ENCODE measurements around the gene PDK3.

PDK3 gene

DNA sequence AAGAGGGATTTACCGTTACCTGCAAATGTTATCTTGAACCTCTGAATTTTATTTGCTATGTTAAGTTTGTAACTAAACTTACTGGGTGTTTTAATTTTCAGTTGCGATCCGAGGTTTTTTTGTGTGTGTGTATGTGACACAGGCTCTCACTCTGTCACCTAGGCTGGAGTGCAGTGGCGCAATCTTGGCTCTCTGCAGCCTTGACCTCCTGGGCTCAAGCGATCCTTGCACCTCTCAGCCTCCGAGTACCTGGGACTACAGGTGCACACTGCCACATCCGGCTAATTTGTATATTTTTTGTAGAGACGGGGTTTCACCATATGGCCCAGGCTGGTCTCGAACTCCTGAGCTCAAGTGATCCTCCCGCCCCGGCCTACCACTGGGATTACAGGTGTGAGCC lies 18.5 kb downstream of the PDK3 start:
- DNase-seq: no peak

DNA sequence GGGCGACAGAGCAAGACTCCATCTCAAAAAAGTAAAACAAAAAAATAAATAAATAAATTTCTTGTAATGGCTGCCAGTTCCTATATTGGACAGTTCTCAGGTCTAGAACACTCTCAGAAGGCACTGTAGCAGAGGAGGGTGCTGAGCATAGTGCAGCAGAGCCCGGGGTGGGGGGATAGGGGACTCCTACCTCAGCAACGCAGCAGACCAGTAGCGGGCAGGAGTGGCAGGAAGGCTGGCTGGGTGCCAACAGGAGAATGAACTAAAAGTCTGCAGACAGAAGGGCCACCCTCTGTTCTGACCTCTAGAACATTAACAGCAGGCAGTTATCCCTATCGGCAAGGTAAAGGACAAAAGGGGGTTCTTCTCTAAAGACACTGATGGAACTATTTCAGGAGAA lies 20.2 kb downstream of the PDK3 start:
- DNase-seq: no peak

DNA sequence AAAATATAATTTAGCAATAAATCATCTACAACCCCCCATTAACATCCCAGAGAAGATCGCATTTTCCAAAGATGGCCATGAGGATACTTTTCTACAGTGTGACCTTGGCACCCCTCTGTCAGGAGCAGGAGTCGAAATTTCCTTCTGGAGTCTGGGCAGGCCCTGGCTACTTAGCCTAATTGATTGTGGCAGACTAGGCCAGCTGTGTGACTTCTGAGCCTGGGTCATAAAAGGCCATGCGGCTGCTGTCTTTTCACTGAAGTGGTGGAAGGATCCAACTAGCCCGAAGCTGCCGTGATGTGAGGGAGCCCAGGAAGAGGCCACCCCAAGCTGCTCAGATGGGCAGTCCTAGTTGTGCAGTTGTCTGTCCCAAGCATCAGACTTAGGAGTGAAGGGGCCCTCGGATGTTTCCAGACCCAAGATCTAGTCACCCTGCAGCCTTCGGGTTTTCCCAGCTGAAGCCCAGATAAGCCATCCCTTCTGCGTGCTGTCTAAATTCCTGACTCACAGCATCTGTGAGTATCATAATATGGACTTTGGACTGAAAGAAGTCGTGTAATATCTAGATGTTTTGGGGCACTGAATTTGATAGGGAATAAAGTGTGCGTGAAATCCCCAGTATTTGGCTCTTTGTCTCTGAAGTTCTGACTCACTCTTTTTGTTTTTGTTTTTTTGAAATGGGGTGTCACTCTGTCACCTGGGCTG lies 21.0 kb downstream of the PDK3 start:
- no peak for DNase-seq

DNA sequence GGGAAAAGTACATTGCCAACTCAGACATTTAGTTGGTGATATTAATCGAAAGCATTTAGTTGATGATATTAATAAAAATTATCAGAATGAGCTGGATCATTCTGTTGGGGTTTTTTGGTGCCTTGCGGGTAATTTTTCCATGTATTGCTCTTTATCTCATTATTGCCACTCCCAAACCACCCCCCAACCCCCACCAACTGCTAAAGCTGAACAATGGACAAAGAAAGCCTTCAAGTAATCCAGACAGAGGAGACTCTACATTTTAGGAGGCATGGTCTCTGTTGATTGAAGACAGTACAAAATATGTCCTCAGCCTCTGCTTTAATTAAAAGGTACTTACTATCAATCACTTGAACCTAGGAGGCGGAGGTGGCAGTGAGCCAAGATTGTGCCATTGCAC lies 22.5 kb downstream of the PDK3 start:
- no peak for DNase-seq

DNA sequence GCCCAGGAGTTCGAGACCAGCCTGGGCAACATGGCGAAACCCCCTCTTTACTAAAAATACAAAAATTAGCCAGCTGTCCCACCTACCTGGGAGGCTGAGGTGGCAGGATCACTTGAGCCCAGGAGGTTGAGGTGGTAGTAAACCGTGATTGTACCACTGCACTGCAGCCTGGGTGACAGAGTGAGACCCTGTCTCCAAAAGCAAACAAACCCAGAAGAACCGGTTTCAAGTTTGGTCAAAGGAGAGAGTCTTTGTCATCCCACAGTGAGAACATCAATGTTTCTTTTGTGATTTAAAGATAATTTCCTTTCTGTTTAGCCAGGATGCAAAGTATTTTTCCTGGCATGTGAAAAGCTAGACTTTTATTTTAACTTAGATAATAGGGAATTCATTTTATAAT lies 26.7 kb downstream of the PDK3 start:
- DNase-seq: no peak

DNA sequence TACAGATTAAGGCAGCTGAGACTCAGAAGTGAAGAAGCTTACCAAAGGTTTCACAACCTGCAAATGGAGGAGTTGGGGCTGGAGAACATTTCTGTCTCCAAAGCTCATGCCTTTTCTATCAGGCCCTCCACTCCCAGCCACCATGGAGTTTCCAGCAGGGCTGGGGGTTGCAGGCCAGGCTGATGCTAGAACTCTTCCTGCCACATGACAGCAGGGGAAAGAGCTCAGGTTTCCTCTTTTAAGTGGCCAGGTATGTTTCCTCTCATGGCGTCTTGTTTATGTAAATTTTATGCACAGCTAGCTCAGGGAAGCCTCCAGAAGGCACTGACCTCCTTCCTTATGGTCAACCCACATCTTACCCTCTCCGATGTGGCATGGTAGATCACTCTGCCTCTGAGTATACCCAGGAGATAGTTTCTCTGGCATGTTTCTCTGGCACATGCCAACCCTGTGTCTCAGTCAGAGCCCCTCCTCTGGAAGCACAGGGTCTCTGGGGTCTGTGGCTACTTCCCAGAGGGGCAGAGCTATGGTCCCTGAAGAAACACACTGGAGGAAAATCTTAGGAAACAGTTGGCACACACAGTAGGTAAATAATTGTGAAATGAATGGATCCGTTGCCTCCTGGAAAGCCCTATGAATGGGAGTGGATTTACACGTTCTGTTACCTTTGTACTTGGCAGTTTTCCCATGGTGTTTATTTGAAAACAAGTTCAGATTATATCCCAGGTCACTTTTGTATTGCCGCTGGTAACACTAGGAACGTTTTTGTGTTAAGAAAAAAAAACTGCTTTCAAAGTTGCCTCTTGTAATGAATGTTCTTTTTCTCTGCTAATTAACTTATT lies 28.9 kb downstream of the PDK3 start:
- no peak for DNase-seq

DNA sequence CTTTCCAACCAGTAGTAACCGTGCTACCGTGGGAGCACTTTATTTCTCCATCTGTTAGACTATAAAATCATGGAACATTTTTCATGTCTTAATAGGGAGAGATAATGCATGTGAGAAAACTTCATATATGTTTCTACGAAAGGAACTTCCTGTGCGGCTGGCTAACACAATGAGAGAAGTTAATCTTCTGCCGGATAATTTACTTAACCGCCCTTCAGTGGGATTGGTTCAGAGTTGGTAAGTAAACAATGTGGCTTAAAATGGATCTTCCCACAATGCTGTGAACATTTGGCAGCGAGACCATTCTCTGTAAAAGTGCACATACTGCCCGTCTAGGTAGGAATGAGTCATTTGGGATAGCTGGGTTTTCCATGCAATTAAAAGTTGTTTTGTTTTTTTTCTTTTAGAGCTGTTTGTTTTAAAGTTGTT lies 29.6 kb downstream of the PDK3 start:
- no peak for DNase-seq

DNA sequence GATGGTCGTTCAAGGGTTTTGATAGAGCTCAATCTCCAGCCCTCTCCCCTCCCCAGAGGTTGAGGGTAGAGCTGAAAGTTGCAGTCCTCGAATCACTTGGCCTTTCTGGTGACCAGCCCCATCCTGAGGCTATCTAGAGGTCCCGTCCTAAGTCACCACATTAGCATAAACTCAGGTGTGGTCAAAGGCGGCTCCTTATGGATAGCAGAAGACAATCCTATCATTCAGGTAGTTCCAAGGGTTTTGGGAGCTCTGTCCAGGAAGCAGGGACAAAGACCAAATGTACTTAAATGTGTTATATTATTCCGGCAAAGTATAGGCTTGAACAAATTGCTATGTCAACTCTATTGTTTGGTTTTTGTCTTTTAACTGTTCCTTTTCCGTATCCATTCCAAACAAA lies 30.6 kb downstream of the PDK3 start:
- no peak for DNase-seq

DNA sequence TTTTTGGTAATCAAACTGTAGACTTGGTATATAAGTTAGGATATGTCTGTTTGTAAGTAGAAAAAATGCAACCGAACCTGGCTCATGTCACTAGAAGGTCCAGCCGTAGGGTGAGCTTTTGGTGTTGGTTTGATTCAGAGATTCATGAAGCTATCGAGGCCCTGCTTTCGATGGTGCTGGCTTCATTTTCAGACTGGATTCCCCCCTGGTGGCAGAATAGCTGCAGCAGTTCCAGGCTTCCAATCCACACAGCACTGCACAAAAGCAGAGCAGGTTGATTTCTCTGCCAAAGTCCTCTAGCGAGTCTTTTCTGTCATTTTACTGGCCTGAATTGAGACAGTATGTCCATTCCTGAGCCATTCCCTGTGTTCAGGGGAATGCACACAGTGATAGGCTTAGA lies 33.1 kb downstream of the PDK3 start:
- no peak for DNase-seq

DNA sequence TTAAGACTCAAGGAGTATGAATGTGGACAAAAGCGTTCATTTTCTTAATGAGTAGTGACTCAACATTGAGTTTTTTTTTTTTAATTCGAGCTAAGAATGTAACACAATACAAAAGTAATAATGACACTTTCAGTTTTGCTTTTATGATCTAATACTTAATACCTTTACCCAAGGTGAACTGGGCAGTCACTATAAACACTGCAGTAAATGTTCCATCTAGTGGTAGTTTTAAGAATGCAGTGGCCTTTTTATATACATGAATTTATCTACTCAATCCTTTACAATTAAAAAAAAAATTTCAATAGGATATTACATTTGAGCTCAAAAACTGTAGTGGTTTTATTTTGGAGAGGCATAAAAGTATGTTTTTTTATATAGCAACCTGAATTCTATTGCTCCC lies 33.9 kb downstream of the PDK3 start:
- DNase-seq: no peak

DNA sequence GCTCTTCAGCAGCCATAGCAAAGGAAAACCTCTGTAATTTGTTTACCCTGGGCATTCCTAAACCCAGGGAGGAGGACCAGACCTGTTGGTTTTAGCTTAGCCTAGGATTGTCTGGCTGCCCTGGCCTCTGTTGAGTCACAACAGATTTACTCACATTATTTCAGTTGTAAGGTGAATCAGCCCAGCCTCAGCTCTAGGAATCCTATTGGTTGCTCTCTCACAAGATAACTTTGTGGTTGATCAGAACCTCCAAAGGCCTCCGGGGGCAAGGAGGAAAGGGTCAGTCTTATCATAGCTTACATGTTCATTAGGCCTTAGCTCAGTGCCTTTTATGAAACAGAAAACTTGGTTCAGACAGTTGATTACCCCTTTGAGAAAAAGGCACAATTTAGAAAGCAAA lies 41.0 kb downstream of the PDK3 start:
- peak; percentile 3 for DNase-seq

DNA sequence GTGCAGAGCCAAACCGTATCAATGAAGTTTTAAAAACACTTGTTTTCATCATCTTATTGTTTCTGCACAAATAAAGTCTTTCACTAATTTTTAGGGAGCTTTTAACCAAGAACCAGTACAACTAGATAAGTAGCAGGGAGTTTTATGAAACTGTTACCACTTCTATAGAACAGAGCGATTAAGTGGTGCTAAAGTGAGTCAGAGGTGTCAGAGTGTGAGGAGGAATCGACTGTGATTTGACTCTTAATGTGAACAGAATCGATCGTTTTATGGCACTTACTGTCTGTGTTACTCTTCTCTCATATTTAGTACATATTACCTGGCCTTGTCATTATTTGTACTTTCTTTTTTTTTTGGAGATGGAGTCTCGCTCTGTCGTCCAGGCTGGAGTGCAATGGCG lies 43.3 kb downstream of the PDK3 start:
- DNase-seq: no peak

DNA sequence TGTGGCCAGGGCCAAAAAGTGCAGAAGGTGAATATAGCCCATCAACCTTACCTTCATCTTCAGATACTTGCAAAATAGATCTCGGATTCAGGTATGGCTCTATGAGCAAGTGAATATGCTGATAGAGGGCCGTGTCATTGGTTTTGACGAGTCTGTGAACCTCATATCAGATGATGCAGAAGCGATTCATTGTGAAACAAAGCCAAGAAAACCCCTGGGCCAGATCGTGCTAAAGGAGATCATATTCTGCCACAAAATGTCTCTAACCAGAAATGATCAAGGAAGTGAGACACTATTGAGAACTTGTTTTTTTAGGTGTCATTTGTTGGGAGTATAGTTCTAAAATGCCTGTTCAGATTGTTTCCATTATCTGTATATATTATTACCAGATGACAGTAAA lies 48.3 kb downstream of the PDK3 start:
- DNase-seq: no peak

DNA sequence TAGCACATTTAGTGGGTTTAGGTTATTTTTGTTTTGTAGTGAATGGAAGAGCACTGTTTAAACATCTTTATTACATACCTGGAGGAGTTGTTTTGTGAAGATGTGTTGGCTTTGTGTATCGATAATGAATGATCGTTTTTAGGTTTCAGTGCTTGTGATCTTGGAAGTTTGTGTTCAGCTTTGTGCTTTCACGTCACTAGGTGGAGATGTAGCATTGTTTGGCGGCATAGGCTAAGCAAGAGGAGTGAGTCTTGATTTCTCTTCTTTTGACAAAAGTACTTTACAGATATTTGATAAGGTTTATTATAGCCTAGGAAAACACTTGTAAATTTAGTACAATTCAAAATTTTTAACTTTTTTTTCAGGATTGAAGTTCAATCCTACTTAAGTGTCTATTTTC lies 50.4 kb downstream of the PDK3 start:
- no peak for DNase-seq

DNA sequence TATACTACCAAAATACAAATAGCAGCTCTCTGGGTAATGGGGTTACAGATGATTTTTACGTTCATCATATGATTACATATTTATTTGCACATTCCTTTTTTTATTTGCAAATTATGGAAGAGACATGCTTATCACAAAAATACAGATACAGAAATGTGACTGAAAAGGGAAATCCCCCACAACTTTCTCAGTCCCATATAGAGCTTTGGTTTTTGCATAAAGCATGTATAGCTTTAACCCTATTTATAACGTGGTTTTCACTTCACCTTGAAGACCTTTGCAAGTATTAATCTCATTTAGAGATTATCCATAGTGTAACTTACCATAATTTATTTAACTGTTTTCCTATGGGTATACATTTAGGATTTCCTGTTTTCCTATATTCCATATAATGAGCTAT lies 55.4 kb downstream of the PDK3 start:
- no peak for DNase-seq

DNA sequence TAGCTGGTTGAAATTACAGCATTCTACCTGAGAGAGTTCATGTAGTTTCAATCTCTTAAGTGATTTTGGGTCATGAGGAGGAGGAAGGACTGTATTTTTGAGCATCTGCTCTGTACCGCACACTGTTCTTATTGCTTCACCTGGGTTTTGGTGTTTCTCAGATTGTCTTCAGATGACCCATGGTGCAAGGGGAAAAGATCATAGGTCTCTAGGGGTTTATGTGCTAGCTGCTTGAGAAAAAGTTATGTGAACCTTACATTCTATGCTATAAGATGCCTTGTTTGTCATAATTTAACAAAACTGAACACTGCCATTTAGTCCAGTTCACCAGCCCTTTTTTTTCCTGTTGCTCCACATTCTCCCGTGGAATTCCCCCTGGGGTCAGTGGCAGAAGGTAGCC lies 60.4 kb downstream of the PDK3 start:
- no peak for DNase-seq

DNA sequence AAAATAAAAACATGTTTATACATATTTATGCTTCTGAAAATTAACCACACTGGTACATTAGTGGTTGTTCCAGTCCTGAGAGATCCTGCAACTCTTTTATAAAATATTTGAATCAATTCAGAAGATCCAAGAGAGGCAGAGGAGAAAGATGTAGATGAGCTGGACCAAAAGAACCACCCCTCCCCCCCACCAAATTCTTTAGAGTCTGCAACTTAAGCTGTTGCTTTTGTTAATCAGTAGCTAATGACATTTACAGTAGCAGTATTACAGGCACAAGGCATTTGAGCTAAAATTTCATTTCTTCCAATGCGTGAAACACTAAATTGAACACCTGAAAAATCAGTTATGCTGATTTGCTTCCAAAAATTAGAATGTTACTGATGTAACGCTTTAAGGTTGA lies 61.5 kb downstream of the PDK3 start:
- no peak for DNase-seq

DNA sequence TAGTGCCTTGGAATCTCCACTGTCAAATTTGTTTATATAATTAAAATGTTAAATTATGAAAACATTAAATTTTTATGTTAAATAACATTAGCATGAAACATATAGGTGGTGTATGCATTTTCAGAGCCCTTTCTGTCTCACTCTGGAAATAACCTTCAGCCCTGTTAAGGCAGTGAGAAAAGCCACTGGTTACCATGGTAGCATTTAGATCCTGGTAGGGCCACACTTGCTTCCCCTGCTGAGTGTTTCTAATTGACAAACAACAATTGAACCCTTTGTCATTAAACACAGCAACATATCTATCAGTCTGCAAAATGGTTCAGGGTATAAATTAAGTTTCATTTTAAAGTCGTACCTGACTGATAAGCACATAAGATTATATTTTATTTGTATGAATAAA lies 63.5 kb downstream of the PDK3 start:
- DNase-seq: no peak

DNA sequence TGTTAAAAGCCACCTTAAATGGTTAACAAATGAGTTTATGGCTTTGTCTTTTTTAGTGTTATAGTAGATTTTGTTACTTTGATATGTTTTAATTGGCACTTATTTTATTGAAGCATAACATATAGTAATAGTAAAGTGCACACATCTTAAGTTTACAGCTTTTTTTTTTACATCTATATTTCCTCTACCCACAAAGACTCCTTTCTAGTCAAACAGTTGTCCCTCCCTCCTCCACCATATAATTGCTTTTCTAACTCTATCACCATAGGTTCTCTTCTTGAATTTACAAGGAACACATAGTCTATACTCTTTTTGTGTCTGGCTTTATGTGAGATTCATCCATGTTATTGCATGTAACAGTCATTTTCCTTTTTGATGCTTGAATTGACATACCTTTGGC lies 71.5 kb downstream of the PDK3 start:
- no peak for DNase-seq

DNA sequence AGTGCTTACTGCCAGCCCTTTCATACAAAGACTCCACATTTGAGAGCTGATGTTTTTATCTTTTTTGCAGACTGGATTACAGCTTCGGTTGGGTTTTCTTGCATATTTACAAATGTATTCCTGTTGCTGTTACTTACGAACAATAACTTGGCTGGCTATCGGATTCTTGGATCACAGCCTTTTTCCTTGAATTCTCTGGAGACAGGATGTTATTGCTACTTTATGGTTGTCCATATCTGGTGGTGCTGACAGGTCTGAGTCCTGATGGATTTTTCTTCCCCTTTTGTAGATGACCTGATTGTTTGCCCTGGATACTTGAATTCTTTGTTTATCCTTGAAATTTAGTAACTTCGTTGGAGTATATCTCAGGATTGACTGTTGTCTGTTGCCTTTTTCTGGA lies 77.7 kb downstream of the PDK3 start:
- no peak for DNase-seq

DNA sequence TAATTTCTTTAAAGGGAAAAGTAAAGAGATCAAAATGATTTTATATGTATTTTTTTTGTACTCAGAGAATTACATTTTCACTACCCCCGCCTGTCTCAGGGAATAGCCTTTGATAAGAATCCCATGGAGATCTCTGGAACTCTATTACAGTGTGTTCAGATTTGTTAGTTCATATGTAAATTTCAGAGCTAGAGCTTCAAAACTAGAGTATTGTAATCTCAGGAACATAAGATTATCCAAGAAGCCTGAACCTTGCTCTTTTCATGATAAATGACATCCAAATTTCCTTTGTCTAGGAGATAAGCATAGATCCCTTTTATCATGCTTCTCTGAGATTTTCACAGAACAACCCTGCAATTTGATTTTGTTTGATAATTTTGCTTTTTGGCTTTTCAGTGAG lies 82.9 kb downstream of the PDK3 start:
- no peak for DNase-seq

DNA sequence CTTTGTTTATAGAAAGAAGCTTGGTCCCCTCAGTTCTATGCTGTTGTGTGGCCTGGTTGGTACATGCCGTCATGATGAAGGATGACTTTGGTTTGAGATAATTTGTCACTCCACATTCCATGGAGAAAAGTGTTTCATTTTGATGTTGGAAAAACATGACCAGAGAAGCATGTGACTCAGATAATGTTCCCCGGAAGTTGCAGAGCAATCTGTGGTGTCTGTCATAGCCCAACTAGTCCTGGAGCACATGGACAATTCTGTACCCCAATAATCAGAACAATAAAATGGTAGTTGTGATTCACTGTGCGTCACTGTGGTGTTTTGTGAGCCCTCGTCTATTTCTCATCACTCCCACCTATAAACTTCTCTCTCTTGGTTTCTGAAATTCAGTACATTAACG lies 85.1 kb downstream of the PDK3 start:
- DNase-seq: no peak

DNA sequence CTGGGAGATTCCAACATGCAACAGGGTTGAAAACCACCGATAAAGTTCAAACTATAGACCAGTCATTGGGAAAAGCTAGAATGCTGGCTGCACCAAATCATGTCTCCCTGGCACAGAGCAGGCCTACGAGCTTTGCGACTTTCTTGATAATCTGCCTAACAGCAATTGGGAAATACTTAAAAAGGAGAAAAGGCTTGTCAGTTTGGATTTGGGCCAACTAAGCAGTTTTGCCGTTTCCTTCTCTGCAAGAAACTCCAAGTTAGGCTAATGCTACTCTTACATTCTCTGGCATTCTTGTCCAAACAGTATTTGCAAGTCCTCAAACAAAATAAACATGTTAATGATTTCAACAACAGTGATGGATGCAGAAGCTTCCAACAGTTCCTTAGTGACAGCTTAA lies 87.9 kb downstream of the PDK3 start:
- DNase-seq: no peak

DNA sequence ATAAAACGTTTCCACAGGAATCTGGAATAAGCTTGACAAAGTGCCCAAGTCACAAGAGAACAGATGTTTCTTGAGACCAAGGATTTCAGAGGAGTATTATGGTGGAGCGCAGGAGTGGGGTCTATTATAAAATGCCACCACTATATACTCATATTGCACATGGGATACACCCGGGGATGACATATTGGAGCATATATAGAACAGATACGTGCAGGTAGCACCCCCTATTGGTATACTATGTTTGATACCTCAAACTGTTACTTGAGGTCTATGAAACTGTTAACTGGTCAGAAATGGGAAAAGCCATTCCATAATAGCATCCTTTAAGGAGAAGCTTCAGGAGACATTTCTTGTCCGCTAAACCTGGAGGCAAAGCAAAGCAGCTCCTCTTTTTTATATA lies 96.0 kb downstream of the PDK3 start:
- DNase-seq: no peak

Measured in T1000 (cell line).